Activated CD4-positive, alpha-beta T cell treated with anti-CD3 and anti-CD28 coated beads, Interleukin-2, amount 50 U/mL, for 48 hours (primary cell): ENCODE measurements around the gene FFAR2.
"Not testable (repeated sequence)": the region's sequence is repeated elsewhere in the genome, so short reads cannot be mapped to it uniquely, and the experiment has no call there.

Source experiments
- DNase-seq, 2 experiments: peaks; one replicate each; pipeline ENCODE4 v3.0.0-alpha.2; 2020

Gene FFAR2

GRCh38 chr19:35447606-35448469, at the start of gene FFAR2:
Gene FFAR2, plus strand, starts transcription at chr19:35448257. Its CDS starts 1,458 bp downstream, at chr19:35449715.
- DNase-seq: no peak

GRCh38 chr19:35398570-35398969, 49.5 kb upstream of the FFAR2 start:
- DNase-seq: no peak

GRCh38 chr19:35399231-35399630, 48.8 kb upstream of the FFAR2 start:
- no peak for DNase-seq

- DNase-seq: no peak
Observed at GRCh38 chr19:35399948-35400772, 47.9 kb upstream of the FFAR2 start.

GRCh38 chr19:35400773-35401100, 47.3 kb upstream of the FFAR2 start:
- no peak for DNase-seq

GRCh38 chr19:35401416-35401815, 46.6 kb upstream of the FFAR2 start:
- not testable (repeated sequence) for DNase-seq

DNA sequence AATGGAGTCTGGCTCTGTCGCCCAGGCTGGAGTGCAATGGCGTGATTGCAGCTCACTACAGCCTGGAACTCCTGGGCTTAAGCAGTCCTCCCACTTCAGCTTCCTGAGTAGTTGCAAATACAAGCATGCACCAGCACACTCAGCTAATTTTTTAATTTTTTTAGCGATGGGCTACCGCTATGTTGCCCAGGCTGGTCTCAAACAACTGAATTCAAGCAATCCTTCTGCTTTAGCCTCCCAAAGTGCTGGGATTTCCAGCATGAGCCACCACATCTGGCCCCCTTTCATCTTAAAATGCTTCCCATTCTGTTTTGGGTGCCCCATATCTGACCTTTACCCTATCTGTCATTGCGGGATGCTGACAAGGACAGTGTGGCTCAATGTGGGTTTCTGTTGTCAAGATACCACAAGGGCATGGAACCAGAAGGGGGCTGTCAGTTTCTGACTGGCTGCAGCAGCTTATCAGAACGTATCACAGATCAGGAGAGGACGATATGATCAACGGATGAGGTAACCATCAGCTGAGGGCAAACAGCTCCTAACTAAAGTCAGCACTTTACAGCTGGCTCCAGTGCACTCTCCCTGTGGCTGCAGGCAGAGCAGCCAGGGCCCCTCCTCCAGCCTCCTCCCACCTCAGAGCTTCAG, 44.8 kb upstream of the FFAR2 start:
- DNase-seq: peak; percentile 10 to 18

DNA sequence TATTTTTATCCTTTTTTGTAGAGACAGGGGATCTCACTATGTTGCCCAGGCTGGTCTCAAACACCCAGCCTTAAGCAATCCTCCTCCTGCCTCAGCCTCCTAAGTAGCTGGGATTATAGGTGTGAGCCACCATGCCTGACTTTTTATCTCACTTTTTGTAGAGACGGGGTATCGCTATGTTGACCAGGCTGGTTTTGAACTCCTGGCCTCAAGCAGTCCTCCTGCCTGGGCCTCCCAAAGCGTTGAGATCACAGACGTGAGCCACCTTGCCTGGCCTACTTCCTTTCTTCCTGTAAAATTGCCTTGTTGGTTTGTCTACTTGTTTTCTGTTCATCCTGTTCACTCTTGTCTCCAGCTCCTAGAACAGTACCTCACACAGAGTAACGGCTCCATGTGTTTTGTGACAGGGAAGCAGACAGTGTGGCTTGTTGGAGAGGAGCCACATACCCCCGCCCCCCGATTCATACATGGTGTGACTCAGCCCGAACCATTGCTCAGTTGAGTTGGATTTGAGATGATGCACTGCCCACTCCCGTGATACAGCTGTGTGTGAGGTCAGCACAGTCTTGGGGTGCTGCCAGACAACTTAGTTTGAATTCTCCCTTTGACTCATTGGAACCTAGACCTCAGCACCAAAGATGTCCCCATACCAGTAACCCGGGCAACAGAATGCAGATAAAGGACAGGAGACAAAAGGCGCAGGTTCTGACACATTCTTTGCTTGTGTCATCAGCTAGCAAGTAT, 43.0 kb upstream of the FFAR2 start:
- peak; percentile 73 to 82 for DNase-seq

- no peak for DNase-seq
Observed at GRCh38 chr19:35407619-35408018, 40.4 kb upstream of the FFAR2 start.

DNA sequence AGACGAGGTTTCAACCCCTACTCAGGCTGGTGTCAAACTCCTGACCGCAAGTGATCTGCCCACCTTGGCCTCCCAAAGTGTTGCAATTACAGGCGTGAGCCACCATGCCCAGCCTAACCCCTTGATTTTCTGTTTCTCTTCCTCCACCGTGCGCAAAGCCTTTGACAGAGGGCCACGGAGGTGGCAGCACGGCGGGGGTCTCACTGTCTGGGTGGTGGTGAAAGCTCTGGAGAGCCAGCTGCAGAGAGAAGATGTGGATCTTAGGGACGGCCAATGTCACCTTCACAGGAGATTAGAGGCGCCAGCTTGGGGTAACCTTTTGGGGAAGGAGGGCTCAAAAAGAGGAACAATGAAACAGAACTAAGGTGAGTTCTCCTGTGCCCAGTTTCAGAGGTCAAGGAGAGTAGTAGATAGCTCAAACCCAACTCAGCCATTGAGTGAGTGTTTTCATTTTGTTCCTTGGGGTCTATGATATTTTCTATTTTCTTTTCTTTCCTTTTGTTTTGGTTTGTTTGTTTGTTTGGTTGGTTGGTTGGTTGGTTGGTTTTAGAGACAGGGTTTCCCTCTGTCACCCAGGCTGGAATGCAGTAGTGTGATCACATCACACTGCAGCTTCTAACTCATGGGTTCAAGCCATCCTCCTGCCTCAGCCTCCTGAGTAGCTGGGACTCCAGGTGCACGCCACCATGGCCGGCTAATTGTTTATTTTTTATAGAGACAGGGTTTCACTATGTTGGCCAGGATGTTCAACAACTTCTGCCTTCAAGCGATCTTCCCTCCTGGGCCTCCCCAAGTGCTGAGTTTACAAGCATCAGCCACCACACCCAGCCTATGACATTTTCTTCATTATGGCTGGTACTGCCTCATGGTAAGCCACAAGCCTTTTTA, 39.5 kb upstream of the FFAR2 start:
- DNase-seq: no peak

- DNase-seq: no peak
Observed at GRCh38 chr19:35409191-35409590, 38.9 kb upstream of the FFAR2 start.

DNA sequence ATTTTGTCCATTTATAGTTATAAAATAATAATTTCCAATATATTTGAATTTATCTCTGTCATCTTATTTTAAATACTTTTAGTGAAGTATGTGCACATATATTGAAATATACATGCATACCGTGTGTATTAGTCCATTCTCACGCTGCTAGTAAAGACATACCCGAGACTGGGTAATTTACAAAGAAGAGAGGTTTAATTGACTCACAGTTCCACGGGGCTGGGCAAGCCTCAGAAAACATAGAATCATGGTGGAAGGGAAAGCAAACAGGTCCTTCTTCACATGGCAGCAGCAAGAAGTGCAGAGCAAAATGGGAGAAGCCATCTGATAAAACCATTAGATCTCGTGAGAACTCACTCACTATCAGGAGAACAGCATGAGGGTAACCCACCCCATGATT, 37.6 kb upstream of the FFAR2 start:
- no peak for DNase-seq

GRCh38 chr19:35414442-35414841, 33.6 kb upstream of the FFAR2 start:
- no peak for DNase-seq

DNA sequence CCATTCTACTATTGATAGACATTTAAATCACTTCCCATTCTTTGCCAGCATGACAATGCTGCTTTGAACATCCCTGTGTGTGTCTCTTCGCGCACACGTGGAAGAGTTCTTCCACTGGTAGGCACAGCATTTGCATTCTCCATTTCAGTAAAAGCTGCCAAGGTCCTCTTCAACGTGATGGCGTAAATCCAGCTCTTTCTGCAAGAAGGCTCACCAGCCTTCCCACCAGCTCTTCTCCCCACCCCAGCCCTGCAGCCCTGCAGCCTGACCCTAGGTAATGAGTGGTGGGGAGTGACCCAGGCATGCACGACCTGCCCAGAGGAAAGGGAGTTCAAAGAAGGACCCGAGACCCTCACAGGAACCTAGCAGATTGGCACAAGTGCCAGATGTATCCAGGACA, 31.7 kb upstream of the FFAR2 start:
- DNase-seq: no peak

- no peak for DNase-seq
Observed at GRCh38 chr19:35417278-35417677, 30.8 kb upstream of the FFAR2 start.

DNA sequence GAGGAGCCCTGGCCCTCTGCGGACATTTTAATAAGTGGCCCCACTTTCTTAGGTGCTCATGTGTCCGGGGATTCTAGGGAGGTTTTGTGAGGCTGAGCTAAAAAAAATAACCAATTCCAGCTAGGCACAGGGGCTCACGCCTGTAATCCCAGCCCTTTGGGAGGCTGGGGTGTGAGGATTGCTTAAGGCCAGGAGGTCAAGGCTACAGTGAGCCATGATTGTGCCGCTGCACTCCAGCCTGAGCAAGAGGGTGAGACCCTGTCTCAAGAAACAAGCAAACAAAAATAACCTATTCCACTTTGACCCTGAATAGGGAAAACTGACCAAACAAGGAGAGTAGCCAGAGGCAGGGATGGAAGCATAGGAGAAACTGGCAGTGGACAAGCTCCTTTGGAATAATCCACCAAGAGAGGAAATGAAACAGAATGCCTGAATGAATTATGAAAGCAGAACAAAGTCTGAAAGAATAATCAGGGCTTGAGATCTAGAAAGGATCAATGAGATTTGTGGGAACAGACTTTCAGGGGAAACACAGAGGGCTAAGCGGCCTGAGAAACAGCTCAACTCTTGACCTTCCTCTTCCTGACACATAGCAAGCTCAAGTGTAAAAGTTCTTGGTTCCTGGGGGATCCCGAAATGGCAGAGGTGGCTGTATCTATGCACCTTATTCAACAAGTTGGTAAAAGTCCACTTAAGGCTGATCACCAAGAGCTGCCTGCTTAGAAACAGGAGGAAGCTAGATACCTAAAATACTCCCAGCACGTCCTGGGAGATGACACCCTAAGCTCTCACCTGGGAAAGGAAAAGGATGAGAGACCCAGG, 30.1 kb upstream of the FFAR2 start:
- no peak for DNase-seq

DNA sequence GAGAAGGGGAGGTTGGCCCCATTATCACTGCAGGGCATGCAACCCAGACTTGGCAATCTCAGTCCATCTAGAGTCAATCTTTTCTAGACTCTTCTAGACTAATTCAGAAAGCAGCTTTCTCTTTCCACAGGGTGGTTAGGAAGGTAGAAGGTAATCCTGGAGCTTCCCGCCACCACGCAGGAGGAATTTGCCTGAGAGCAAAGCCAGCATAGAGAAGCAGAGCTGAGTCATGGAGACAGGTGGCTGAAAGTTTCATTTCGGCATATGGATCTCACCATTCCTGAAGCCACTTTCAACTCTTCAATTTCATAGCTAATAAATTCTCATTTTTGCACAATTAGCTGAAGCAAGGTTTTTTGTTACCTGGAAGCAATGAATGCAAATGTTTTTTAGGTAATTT, 29.0 kb upstream of the FFAR2 start:
- no peak for DNase-seq

- no peak for DNase-seq
Observed at GRCh38 chr19:35419805-35420204, 28.3 kb upstream of the FFAR2 start.

GRCh38 chr19:35421362-35421761, 26.7 kb upstream of the FFAR2 start:
- no peak for DNase-seq

DNA sequence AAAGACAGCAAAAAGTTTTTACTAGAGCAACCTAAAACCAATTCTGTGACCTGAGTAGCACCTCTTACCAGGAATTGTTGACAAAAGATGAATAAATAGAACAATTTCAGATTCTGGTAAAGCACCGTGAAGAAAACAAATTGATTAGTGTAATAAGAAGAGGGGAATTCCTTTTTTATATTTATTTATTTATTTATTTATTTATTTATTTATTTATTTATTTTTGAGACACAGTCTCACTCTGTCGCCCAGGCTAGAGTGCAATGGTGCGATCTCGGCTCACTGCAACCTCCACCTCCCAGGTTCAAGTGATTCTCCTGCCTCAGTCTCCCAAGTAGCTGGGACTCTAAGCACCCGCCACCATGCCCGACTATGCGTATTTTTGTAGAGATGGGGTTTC, 24.7 kb upstream of the FFAR2 start:
- not testable (repeated sequence) for DNase-seq

GRCh38 chr19:35425682-35426081, 22.4 kb upstream of the FFAR2 start:
- no peak for DNase-seq
